Measurements from ENCODE around the gene GAST. TPM values are rescaled to one million over a fixed set of nuclear protein-coding genes. Genes with fewer than 3 reads are reported as not detected.

The GAST gene
- total and polyA plus RNA-seq, 10 of the 15 experiments (the other 5 are each of a cell fraction or from before 2014, with no cell fraction given): not detected

- TF ChIP-seq SPI1 (IDR thresholded peaks at IDR 0.05; ENCODE audit: borderline replicate concordance, insufficient read depth, low read depth, low read length) (peak; percentile 15; the same call in 1 of the 2 replicates), BHLHE40 (IDR thresholded peaks at IDR 0.05; ENCODE audit: borderline replicate concordance in 1 of 2, low read depth in 2 of 2, low read length in 1 of 2) (no peak), EGR1 (IDR thresholded peaks at IDR 0.05; ENCODE audit: borderline replicate concordance in 1 of 2, low read depth in 2 of 2, low read length in 2 of 2) (no peak), KDM1A (IDR thresholded peaks at IDR 0.05; ENCODE audit: borderline replicate concordance) (no peak), MTA2 (IDR thresholded peaks at IDR 0.05; ENCODE audit: low read depth) (no peak), SRF (IDR thresholded peaks at IDR 0.05; ENCODE audit: low read depth in 2 of 2, low read length in 2 of 2) (no peak), HDAC6 (IDR thresholded peaks at IDR 0.05; ENCODE audit: unreplicated experiment) (no peak), RELB (IDR thresholded peaks at IDR 0.05; ENCODE audit: low read depth) (no peak), BCL11A (IDR thresholded peaks at IDR 0.05; ENCODE audit: low read depth, low read length) (no peak)
Measured at GRCh38 chr17:41695954-41696757, 16.0 kb upstream of the GAST start (continued).

Data from GM12878 (cell line).